K562 (cell line): Measurements from ENCODE around the gene SLC23A2.

Experiments used
- ATF7 ChIP-seq: fragments of 450-650 bp; IDR thresholded peaks from 2 replicates; pipeline ENCODE4 v1.7.1; 2014; ENCODE audit warnings: mild to moderate bottlenecking, moderate library complexity
- CBX3 ChIP-seq, 2 experiments: IDR thresholded peaks; 1 replicate in 1 of 2; 2 replicates in 1 of 2; pipeline ENCODE4 v1.6.1; 2012; ENCODE audit warnings: inconsistent platforms in 2 of 2, low read length in 2 of 2, borderline replicate concordance in 1 of 2, control low read depth in 1 of 2
- CTCF ChIP-seq, 3 experiments: IDR thresholded peaks in 2 of 3; conservative IDR thresholded peaks in 1 of 3; 2 replicates each; pipeline ENCODE4 v1.5.1; 2011 to 2012; ENCODE audit warnings: low read length in 3 of 3, mild to moderate bottlenecking in 3 of 3, control low read depth in 2 of 3, improper control_type of control experiment in 1 of 3, inconsistent platforms in 1 of 3, low read depth in 1 of 3, mixed read lengths in 1 of 3, moderate library complexity in 1 of 3; ENCODE audit not compliant: insufficient read depth in 2 of 3
- CUX1 ChIP-seq: fragments of 200-800 bp; sonication (Bioruptor generic); IDR thresholded peaks from 2 replicates; pipeline ENCODE4 v1.6.1; 2016; ENCODE audit warnings: missing genetic modification characterization, missing compliant biosample characterization
- MIER1 ChIP-seq: fragments of 450-650 bp; IDR thresholded peaks from 2 replicates; pipeline ENCODE4 v1.6.1; 2016; ENCODE audit warnings: antibody characterized with exemption, mild to moderate bottlenecking, low read depth
- SAP30 ChIP-seq: fragments of 200-600 bp; sonication (generic); IDR thresholded peaks from 2 replicates; pipeline ENCODE4 v1.6.1; 2012; ENCODE audit warnings: borderline replicate concordance, low read depth, mild to moderate bottlenecking, moderate library complexity, low read length, control low read depth, inconsistent platforms; ENCODE audit not compliant: insufficient read depth, poor library complexity, severe bottlenecking
- SMAD3 ChIP-seq: fragments of 450-650 bp; formaldehyde crosslinking; conservative IDR thresholded peaks from 2 replicates; pipeline ENCODE4 v1.4.0; 2020; ENCODE audit warnings: mild to moderate bottlenecking
- SRF ChIP-seq, 2 experiments: fragments of 250-450, 450-650 bp in 1 of 2; sonication (Bioruptor Pico) in 1 of 2; sonication (generic) in 1 of 2; formaldehyde crosslinking; IDR thresholded peaks; 2 replicates each; pipeline versions ENCODE4 v1.5.0 to v1.5.1; 2020 to 2022; ENCODE audit warnings: mild to moderate bottlenecking in 1 of 2, missing genetic modification reagents in 1 of 2
- SUPT5H ChIP-seq: fragments of 450-650 bp; IDR thresholded peaks from 2 replicates; pipeline ENCODE4 v1.6.1; 2016
- ZNF785 ChIP-seq: fragments of 250-450 bp; sonication (Bioruptor Pico); IDR thresholded peaks from 2 replicates; pipeline ENCODE4 v1.4.0; 2020; ENCODE audit warnings: mild to moderate bottlenecking

- TF ChIP-seq CBX3 (IDR thresholded peaks at IDR 0.05; ENCODE audit: borderline replicate concordance in 1 of 2, low read length in 2 of 2) (no peak), SMAD3 (CRISPR knock-in tag) (no peak), CTCF (IDR thresholded peaks at IDR 0.05 in 2 of 3, conservative IDR thresholded peaks at IDR 0.05 in 1 of 3; ENCODE audit: insufficient read depth in 2 of 3, low read depth in 1 of 3, low read length in 3 of 3) (no peak), SAP30 (no peak), CUX1 (no peak), SUPT5H (no peak), ATF7 (no peak), SRF (CRISPR knock-in tag; IDR thresholded peaks at IDR 0.05) (no peak), ZNF785 (CRISPR knock-in tag) (no peak), MIER1 (no peak)
Measured at GRCh38 chr20:4946986-4947385, 54.3 kb downstream of the SLC23A2 start.
